B cell (primary cell): Measurements from ENCODE around the gene PIK3R2. TPM values are rescaled to one million over a fixed set of nuclear protein-coding genes. Genes with fewer than 3 reads are reported as not detected.

Experiments used
- ATAC-seq: fragments of 200-7000 bp; cut with Tn5 transposase; one replicate; pipeline ENCODE4 v1.10.0; 2021; ENCODE audit warnings: low read depth, mild to moderate bottlenecking, moderate number of reproducible peaks, moderate library complexity
- CTCF ChIA-PET: fragments of 350-600 bp; sonication (Branson Sonifier 250); formaldehyde crosslinking; loops from one replicate; lab custom pipeline; 2021; ENCODE audit warnings: antibody characterized with exemption, inconsistent platforms; lab: Charles Lee
- POLR2A ChIA-PET: fragments of 350-600 bp; sonication (Branson Sonifier 250); formaldehyde crosslinking; loops from one replicate; lab custom pipeline; 2021; ENCODE audit warnings: antibody characterized with exemption; lab: Charles Lee
- DNase-seq: peaks from one replicate; pipeline ENCODE4 v3.0.0; 2013
- H2AFZ ChIP-seq: 2 replicates; pipeline ENCODE4 v1.6.1; 2012; ENCODE audit warnings: mild to moderate bottlenecking, low read depth, low read length; ENCODE audit not compliant: insufficient read depth, poor library complexity, severe bottlenecking
- H3K27ac ChIP-seq, 2 donors: 1 replicate in 1 of 2; 2 replicates in 1 of 2; pipeline ENCODE4 v1.5.1; 2012 to 2013; ENCODE audit warnings: low read length in 2 of 2, mild to moderate bottlenecking in 2 of 2, moderate library complexity in 1 of 2
- H3K27me3 ChIP-seq, 4 experiments: fragments of 200-600 bp in 1 of 4; sonication (generic) in 1 of 4; replicated peaks in 1 of 4; 1 replicate in 2 of 4; 2 replicates in 2 of 4; pipeline versions ENCODE4 v1.6.1 to v1.7.0; 2013 to 2016; ENCODE audit warnings: low read length in 3 of 4, mild to moderate bottlenecking in 2 of 4, mixed read lengths in 1 of 4, moderate library complexity in 1 of 4; ENCODE audit not compliant: insufficient read depth in 4 of 4, control insufficient read depth in 3 of 4; ENCODE audit errors: control extremely low read depth in 1 of 4
- H3K36me3 ChIP-seq, 2 experiments: replicated peaks in 1 of 2; 1 replicate in 1 of 2; 2 replicates in 1 of 2; pipeline versions ENCODE4 v1.6.1 to v1.7.1; 2013; ENCODE audit warnings: low read length in 1 of 2; ENCODE audit not compliant: insufficient read depth in 2 of 2, control insufficient read depth in 1 of 2; ENCODE audit errors: control extremely low read depth in 1 of 2, extremely low read depth in 1 of 2
- H3K4me1 ChIP-seq, 2 donors: fragments of 200-600 bp in 1 of 2; sonication (generic) in 1 of 2; 1 replicate in 1 of 2; 2 replicates in 1 of 2; pipeline versions ENCODE4 v1.5.1 to v1.6.1; 2013 to 2017; ENCODE audit warnings: low read length in 2 of 2; ENCODE audit not compliant: control insufficient read depth in 2 of 2, insufficient read depth in 2 of 2
- H3K4me2 ChIP-seq: replicated peaks from 2 replicates; pipeline ENCODE3; 2012; ENCODE audit warnings: mild to moderate bottlenecking, low read depth, low read length; ENCODE audit not compliant: poor library complexity, severe bottlenecking
- H3K4me3 ChIP-seq, 5 experiments: fragments of 200-600 bp in 1 of 5; sonication (generic) in 1 of 5; 1 replicate in 3 of 5; 2 replicates in 2 of 5; pipeline versions ENCODE4 v1.5.1 to v1.7.0; 2011 to 2016; ENCODE audit warnings: low read length in 4 of 5, mild to moderate bottlenecking in 4 of 5, low read depth in 2 of 5, control low read depth in 1 of 5, moderate library complexity in 1 of 5; ENCODE audit not compliant: insufficient read depth in 1 of 5; ENCODE audit errors: control extremely low read depth in 1 of 5, extremely low read depth in 1 of 5
- H3K79me2 ChIP-seq: fragments of 200-600 bp; sonication (generic); one replicate; pipeline ENCODE4 v1.6.0; 2016; ENCODE audit warnings: low read length; ENCODE audit not compliant: control insufficient read depth, insufficient read depth
- H3K9ac ChIP-seq: fragments of 200-600 bp; sonication (generic); 2 replicates; pipeline ENCODE4 v1.6.1; 2017; ENCODE audit warnings: mild to moderate bottlenecking, low read length, moderate library complexity
- H3K9me3 ChIP-seq, 3 donors: one replicate each; pipeline versions ENCODE4 v1.6.1 to v1.7.1; 2013; ENCODE audit warnings: low read length in 2 of 3; ENCODE audit not compliant: control insufficient read depth in 2 of 3, insufficient read depth in 1 of 3; ENCODE audit errors: control extremely low read depth in 1 of 3
- H4K20me1 ChIP-seq: 2 replicates; pipeline ENCODE4 v1.6.0; 2012; ENCODE audit warnings: mild to moderate bottlenecking, low read length; ENCODE audit not compliant: insufficient read depth, control insufficient read depth, poor library complexity, severe bottlenecking
- H3K27ac Mint-ChIP-seq: one replicate; pipeline ENCODE4 v1.8.0; 2021; ENCODE audit warnings: mixed read lengths
- H3K27me3 Mint-ChIP-seq: one replicate; pipeline ENCODE4 v1.8.0; 2021; ENCODE audit warnings: mixed read lengths
- H3K4me1 Mint-ChIP-seq: one replicate; pipeline ENCODE4 v1.8.0; 2021; ENCODE audit warnings: mixed read lengths
- H3K4me3 Mint-ChIP-seq: one replicate; pipeline ENCODE4 v1.8.0; 2021; ENCODE audit warnings: mixed read lengths
- H3K9me3 Mint-ChIP-seq: one replicate; pipeline ENCODE4 v1.8.0; 2022; ENCODE audit warnings: mixed read lengths; ENCODE audit not compliant: insufficient read depth
- CTCF ChIP-seq: fragments of 200-600 bp; IDR thresholded peaks from one replicate; pipeline ENCODE4 v1.8.0; 2022; ENCODE audit warnings: antibody characterized with exemption, mild to moderate bottlenecking
- EZH2 ChIP-seq: IDR thresholded peaks from 2 replicates; pipeline ENCODE4 v1.6.1; 2012; ENCODE audit warnings: borderline replicate concordance, low read depth, mild to moderate bottlenecking, moderate library complexity, low read length; ENCODE audit not compliant: insufficient read depth, poor library complexity, severe bottlenecking
- WGBS: methylation state at CpG from one replicate; pipeline ENCODE4 v1.1.5; 2013; ENCODE audit warnings: missing lambda C conversion rate; ENCODE audit not compliant: insufficient coverage; 5-methylcytosine and 5-hydroxymethylcytosine counted together
- intact Hi-C: fragments of 100-400 bp; cut with micrococcal nuclease; formaldehyde crosslinking; loops from one replicate; pipeline ENCODE4 v1.10.0; 2022
- polyA plus RNA-seq: library from polyadenylated mRNA; depleted of rRNA; stranded (reverse); fragments of >200 nt; gene quantifications from 2 replicates; pipeline ENCODE4 v1.2.3, GENCODE V29; 2012
- total RNA-seq, 2 donors: library from RNA; stranded (reverse); fragments of 120-200 nt in 1 of 2; gene quantifications; 1 replicate in 1 of 2; 2 replicates in 1 of 2; pipeline versions ENCODE4 v1.2.3 to v1.2.4, GENCODE V29; 2013 to 2022

The PIK3R2 gene
- total and polyA plus RNA-seq, 2 donors (not counting 1 experiment from before 2014, with no cell fraction given), result 8.5 to 15.8 TPM

- DNase-seq (no peak), ATAC-seq (no peak)
- Histone ChIP-seq H3K4me2 (no peak overlapping the region), H3K9me3 (no peaks in the 10 kb centered on the region), H3K27me3 (no peaks in the 10 kb centered on the region), H2AFZ (no peak overlapping the region), H3K9ac (no peak overlapping the region), H3K36me3 (peaks cover 3 to 75% of the 10 kb centered on the region in 2 experiments), H3K79me2 (peaks cover 2% of the 10 kb centered on the region), H3K27ac (no peak overlapping the region), H3K4me3 (no peak overlapping the region), H3K4me1 (no peaks in the 10 kb centered on the region), H4K20me1 (peaks cover 4% of the 10 kb centered on the region)
- no peak for TF ChIP-seq CTCF
- no peak for TF ChIP-seq EZH2
- WGBS, result 94% methylated on average over 18 of the region's 18 CpGs
- ChIA-PET POLR2A (no interaction called here), CTCF (no interaction called here)
- H3K9me3 Mint-ChIP-seq, result no peaks in the 10 kb centered on the region
- intact Hi-C loops, result no loop called here
- no peak overlapping the region for H3K4me3 Mint-ChIP-seq
- H3K4me1 Mint-ChIP-seq, result no peaks in the 10 kb centered on the region
- no peaks in the 10 kb centered on the region for H3K27me3 Mint-ChIP-seq
- no peak overlapping the region for H3K27ac Mint-ChIP-seq
Measured at GRCh38 chr19:18135712-18136584, 17.0 kb upstream of the PIK3R2 start.

GRCh38 chr19:18137242-18137641 lies 15.7 kb upstream of the PIK3R2 start:
- H2AFZ ChIP-seq, result no peak overlapping the region
- no peaks in the 10 kb centered on the region for H3K79me2 ChIP-seq
- DNase-seq, result no peak
- Mint-ChIP-seq H3K4me3 (no peak overlapping the region), H3K9me3 (no peaks in the 10 kb centered on the region), H3K4me1 (no peaks in the 10 kb centered on the region), H3K27me3 (no peaks in the 10 kb centered on the region), H3K27ac (no peak overlapping the region)
- WGBS, result 93% methylated on average over 11 of the region's 11 CpGs
- intact Hi-C loops, result no loop called here
- H3K27me3 ChIP-seq, result no peaks in the 10 kb centered on the region
- CTCF ChIA-PET, result no interaction called here
- no peaks in the 10 kb centered on the region for H3K4me1 ChIP-seq
- no peaks in the 10 kb centered on the region for H3K9me3 ChIP-seq
- H3K36me3 ChIP-seq, result peaks cover 5 to 76% of the 10 kb centered on the region in 2 experiments
- H3K4me3 ChIP-seq, result no peak overlapping the region
- peaks cover 4% of the 10 kb centered on the region for H4K20me1 ChIP-seq
- no peak for ATAC-seq
- no peak overlapping the region for H3K4me2 ChIP-seq
- POLR2A ChIA-PET, result no interaction called here
- no peak for TF ChIP-seq CTCF
- no peak for TF ChIP-seq EZH2
- H3K9ac ChIP-seq, result no peak overlapping the region
- H3K27ac ChIP-seq, result no peak overlapping the region
